Esophagus (tissue), 2 donors: ENCODE data around the gene TSHB. TPM values are rescaled to one million over a fixed set of nuclear protein-coding genes. Genes with fewer than 3 reads are reported as not detected.

Experiments
- H3K27ac ChIP-seq, 2 donors: one replicate each; pipeline ENCODE4 v1.5.1; 2013; ENCODE audit warnings: low read depth in 2 of 2, mild to moderate bottlenecking in 2 of 2, inconsistent platforms in 1 of 2, low read length in 1 of 2, moderate library complexity in 1 of 2
- H3K27me3 ChIP-seq, 2 donors: one replicate each; pipeline ENCODE4 v1.6.1; 2013; ENCODE audit warnings: low read length in 2 of 2, control low read depth in 1 of 2, mild to moderate bottlenecking in 1 of 2; ENCODE audit not compliant: insufficient read depth in 2 of 2, control insufficient read depth in 1 of 2
- H3K36me3 ChIP-seq, 2 donors: one replicate each; pipeline ENCODE4 v1.6.1; 2013; ENCODE audit warnings: low read length in 1 of 2; ENCODE audit not compliant: control insufficient read depth in 2 of 2, insufficient read depth in 2 of 2
- H3K4me1 ChIP-seq, 2 donors: one replicate each; pipeline ENCODE4 v1.6.1; 2013; ENCODE audit warnings: low read length in 1 of 2; ENCODE audit not compliant: control insufficient read depth in 2 of 2, insufficient read depth in 2 of 2
- H3K4me3 ChIP-seq, 2 donors: one replicate each; pipeline ENCODE4 v1.5.1; 2013; ENCODE audit warnings: low read length in 2 of 2, mild to moderate bottlenecking in 2 of 2, low read depth in 1 of 2, moderate library complexity in 1 of 2
- H3K9me3 ChIP-seq, 2 donors: one replicate each; pipeline ENCODE4 v1.6.1; 2013; ENCODE audit warnings: mild to moderate bottlenecking in 2 of 2, low read depth in 1 of 2, low read length in 1 of 2, moderate library complexity in 1 of 2; ENCODE audit not compliant: control insufficient read depth in 2 of 2, insufficient read depth in 1 of 2
- WGBS, 2 donors: extraction: QIAGEN DNeasy Blood & Tissue Kit; methylation state at CpG; one replicate each; pipeline ENCODE4 v1.1.7; 2013; 5-methylcytosine and 5-hydroxymethylcytosine counted together
- polyA plus RNA-seq, 2 donors: library from polyadenylated mRNA; stranded (reverse); fragments of 200-250 nt; gene quantifications; one replicate each; pipeline ENCODE4 v1.2.3, GENCODE V29; 2013
- donor health status: healthy with polysubstance abuse.
- donor health status: Bipolar disorder and iron deficiency.

The TSHB gene
- polyA plus RNA-seq, 2 donors = not detected

- H3K27me3 ChIP-seq = no peaks in the 10 kb centered on the region
- 53 to 59% methylated on average over 1 of the region's 1 CpG for WGBS, 2 donors
- H3K27ac ChIP-seq = no peak overlapping the region
- H3K4me1 ChIP-seq = no peaks in the 10 kb centered on the region
- no peak overlapping the region for H3K4me3 ChIP-seq
- H3K9me3 ChIP-seq = no peaks in the 10 kb centered on the region
- H3K36me3 ChIP-seq = no peaks in the 10 kb centered on the region
Measured at GRCh38 chr1:115021145-115021544, 8.5 kb upstream of the TSHB start.

GRCh38 chr1:115023593-115023992, 6.0 kb upstream of the TSHB start:
- no peaks in the 10 kb centered on the region for H3K4me1 ChIP-seq
- H3K27me3 ChIP-seq = no peaks in the 10 kb centered on the region
- no peak overlapping the region for H3K27ac ChIP-seq
- H3K36me3 ChIP-seq = no peaks in the 10 kb centered on the region
- H3K4me3 ChIP-seq = no peak overlapping the region
- no peaks in the 10 kb centered on the region for H3K9me3 ChIP-seq

- H3K36me3 ChIP-seq = no peaks in the 10 kb centered on the region
- H3K4me1 ChIP-seq = no peaks in the 10 kb centered on the region
- no peaks in the 10 kb centered on the region for H3K9me3 ChIP-seq
- H3K4me3 ChIP-seq = no peak overlapping the region
- WGBS, 2 donors = 71 to 76% methylated on average over 2 of the region's 2 CpGs
- H3K27ac ChIP-seq = no peak overlapping the region
- no peaks in the 10 kb centered on the region for H3K27me3 ChIP-seq
Measured at GRCh38 chr1:115031595-115031994, 2.0 kb downstream of the TSHB start.

DNA sequence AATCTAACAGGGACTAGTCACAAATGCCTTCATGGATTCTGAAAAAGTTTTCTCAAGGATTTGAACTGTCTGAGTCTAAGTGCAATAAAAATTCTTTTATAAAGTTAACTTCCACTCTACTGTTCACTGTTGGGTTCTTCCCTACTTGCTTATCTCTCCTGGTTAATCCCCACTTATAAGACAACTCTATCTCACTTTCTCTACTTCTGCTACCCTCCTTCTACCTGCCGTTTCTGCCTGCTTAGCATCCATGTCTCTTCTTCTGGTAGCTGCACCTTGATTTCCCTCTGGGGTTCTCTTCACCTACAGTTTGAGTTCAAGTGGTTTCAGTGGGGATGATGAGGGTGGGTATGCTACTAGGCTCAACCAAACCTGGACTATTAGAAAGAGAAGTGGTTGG, 6.0 kb downstream of the TSHB start:
- Histone ChIP-seq H3K27me3 (no peaks in the 10 kb centered on the region), H3K4me1 (no peaks in the 10 kb centered on the region), H3K36me3 (no peaks in the 10 kb centered on the region), H3K27ac (no peak overlapping the region), H3K9me3 (no peaks in the 10 kb centered on the region), H3K4me3 (no peak overlapping the region)
- WGBS, 2 donors = 79 to 86% methylated on average over 1 of the region's 1 CpG

DNA sequence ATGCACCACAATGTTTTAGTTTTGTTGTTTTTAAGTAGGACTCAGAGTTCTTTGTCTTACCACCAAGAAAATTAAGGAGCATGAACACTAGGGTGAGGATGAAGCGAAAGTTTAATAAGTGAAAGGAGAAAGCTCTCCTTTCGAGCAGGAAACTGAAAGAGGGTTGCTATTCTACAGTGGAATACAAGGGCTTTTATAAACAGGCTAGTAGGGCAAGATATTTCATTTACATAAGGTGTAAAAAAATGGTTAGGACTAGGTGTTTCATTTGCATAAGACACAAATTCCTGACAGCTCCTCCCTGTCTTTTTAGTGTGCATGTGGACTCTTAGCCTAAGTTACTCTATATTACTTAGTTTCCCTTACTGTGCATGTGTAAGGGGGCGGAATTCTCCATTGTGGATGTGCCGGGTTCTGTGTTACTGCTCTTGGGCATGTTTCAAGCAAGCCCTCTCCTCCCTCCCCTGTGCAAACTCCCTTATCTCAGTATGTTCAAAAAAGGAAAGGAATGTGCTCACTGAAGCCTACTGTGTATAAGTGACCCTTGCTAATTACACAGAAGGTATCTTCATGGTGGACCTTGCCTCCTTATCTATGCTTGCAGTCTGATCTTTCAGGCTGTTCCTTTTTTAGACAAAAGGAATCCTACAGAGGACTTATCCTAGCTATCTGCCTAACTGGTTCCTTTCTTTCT, 7.3 kb downstream of the TSHB start:
- WGBS, 2 donors = 67 to 70% methylated on average over 4 of the region's 4 CpGs

GRCh38 chr1:115040501-115040900, 10.9 kb downstream of the TSHB start:
- Histone ChIP-seq H3K27ac (no peak overlapping the region), H3K4me3 (no peak overlapping the region), H3K4me1 (no peaks in the 10 kb centered on the region), H3K9me3 (no peaks in the 10 kb centered on the region), H3K27me3 (no peaks in the 10 kb centered on the region), H3K36me3 (no peaks in the 10 kb centered on the region)
- 77 to 80% methylated on average over 2 of the region's 2 CpGs for WGBS, 2 donors

More for the DNA sequence above, 7.3 kb downstream of the TSHB start:
- no peaks in the 10 kb centered on the region for H3K9me3 ChIP-seq
- no peaks in the 10 kb centered on the region for H3K27me3 ChIP-seq
- H3K27ac ChIP-seq = no peak overlapping the region
- H3K36me3 ChIP-seq = no peaks in the 10 kb centered on the region
- no peaks in the 10 kb centered on the region for H3K4me1 ChIP-seq
- H3K4me3 ChIP-seq = no peak overlapping the region

GRCh38 chr1:115041654-115042053, 12.0 kb downstream of the TSHB start:
- Histone ChIP-seq H3K36me3 (no peaks in the 10 kb centered on the region), H3K4me1 (no peaks in the 10 kb centered on the region)

DNA sequence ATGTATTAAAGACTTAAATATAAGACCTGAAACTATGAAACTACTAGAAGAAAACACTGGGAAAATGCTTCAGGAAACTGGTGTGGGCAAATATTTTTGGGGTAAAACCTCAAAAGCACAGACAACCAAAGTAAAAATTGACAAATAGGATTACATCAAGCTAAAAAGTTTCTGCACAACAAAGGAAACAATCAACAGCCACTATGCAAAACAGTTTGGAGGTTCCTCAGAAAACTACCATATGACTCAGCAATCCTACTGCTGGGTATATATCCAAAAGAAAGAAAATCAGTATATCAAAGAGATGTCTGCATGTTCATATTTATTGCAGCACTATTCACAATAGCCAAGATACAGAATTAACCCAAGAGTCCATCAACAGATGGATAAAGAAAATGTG, 17.1 kb downstream of the TSHB start:
- no peak overlapping the region for H3K4me3 ChIP-seq
- H3K4me1 ChIP-seq = no peaks in the 10 kb centered on the region
- H3K9me3 ChIP-seq = no peaks in the 10 kb centered on the region
- no peaks in the 10 kb centered on the region for H3K27me3 ChIP-seq
- no peak overlapping the region for H3K27ac ChIP-seq
- no peaks in the 10 kb centered on the region for H3K36me3 ChIP-seq

More at GRCh38 chr1:115041654-115042053, 12.0 kb downstream of the TSHB start:
- no peak overlapping the region for H3K27ac ChIP-seq
- H3K9me3 ChIP-seq = no peaks in the 10 kb centered on the region
- no peaks in the 10 kb centered on the region for H3K27me3 ChIP-seq
- H3K4me3 ChIP-seq = no peak overlapping the region

GRCh38 chr1:115051850-115052249, 22.2 kb downstream of the TSHB start:
- no peak overlapping the region for H3K4me3 ChIP-seq
- no peaks in the 10 kb centered on the region for H3K4me1 ChIP-seq
- no peaks in the 10 kb centered on the region for H3K36me3 ChIP-seq
- H3K9me3 ChIP-seq = no peaks in the 10 kb centered on the region
- 49 to 62% methylated on average over 5 of the region's 5 CpGs for WGBS, 2 donors
- H3K27ac ChIP-seq = peak overlapping the region; percentile 40 to 59
- no peaks in the 10 kb centered on the region for H3K27me3 ChIP-seq

GRCh38 chr1:115052454-115053083, 22.9 kb downstream of the TSHB start:
- H3K9me3 ChIP-seq = no peaks in the 10 kb centered on the region
- WGBS, 2 donors = 39 to 44% methylated on average over 9 of the region's 9 CpGs
- no peaks in the 10 kb centered on the region for H3K36me3 ChIP-seq
- no peak overlapping the region for H3K27ac ChIP-seq
- H3K4me3 ChIP-seq = no peak overlapping the region
- H3K4me1 ChIP-seq = no peaks in the 10 kb centered on the region
- H3K27me3 ChIP-seq = no peaks in the 10 kb centered on the region
